ENCODE data around the gene B3GNT2. TPM values are rescaled to one million over a fixed set of nuclear protein-coding genes. Genes with fewer than 3 reads are reported as not detected.

The B3GNT2 gene
- total and polyA plus RNA-seq, 9 of the 15 experiments (the other 6 are each of a cell fraction or from before 2014, with no cell fraction given), result 6.0 to 38.9 (median 25.0) TPM

DNA sequence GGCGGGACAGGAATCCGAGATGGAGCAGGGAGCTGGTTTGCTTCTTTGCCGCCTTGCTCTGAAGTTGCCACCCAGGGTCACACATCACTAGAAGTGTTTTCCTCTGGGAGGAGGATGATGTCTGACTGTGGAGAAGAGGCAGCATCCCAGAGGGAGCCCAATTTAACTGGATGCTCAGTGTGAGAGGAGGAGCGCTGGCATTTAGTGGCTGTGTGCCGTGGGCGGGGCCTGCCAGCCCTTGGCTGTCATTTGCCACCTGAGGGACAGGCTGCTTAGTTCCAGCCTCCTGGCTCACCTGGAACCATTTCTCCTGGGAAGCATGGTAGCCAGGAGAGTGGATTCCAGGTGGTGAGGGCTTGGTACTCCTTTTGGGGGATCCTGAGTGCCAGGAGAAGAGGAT is 9.6 kb downstream of the B3GNT2 start:
- Histone ChIP-seq H4K20me1 (replicated peaks; ENCODE audit: control insufficient read depth, insufficient read depth, low read length) (peaks cover 42% of the 10 kb centered on the region), H3K36me3 (ENCODE audit: control insufficient read depth, insufficient read depth, low read length) (peaks cover 11% of the 10 kb centered on the region; the same call in 1 of the 3 replicates), H3K79me2 (ENCODE audit: control insufficient read depth, insufficient read depth, low read length) (peaks cover 100% of the 10 kb centered on the region), H3K27me3 (ENCODE audit: control insufficient read depth in 2 of 2, insufficient read depth in 2 of 2, low read length in 2 of 2) (no peaks in the 10 kb centered on the region), H3K9ac (ENCODE audit: insufficient read depth in 1 of 2, low read depth in 2 of 2, low read length in 2 of 2) (no peak overlapping the region), H3K9me1 (ENCODE audit: control insufficient read depth, insufficient read depth, low read length) (peaks cover 3% of the 10 kb centered on the region), H2AFZ (ENCODE audit: low read depth, low read length) (no peak overlapping the region), H3K9me3 (replicated peaks; ENCODE audit: control insufficient read depth, insufficient read depth, low read depth, low read length) (no peaks in the 10 kb centered on the region), H3K27ac (ENCODE audit: extremely low read depth, low read depth, low read length) (no peak overlapping the region), H3K4me2 (ENCODE audit: insufficient read depth, low read length) (no peak overlapping the region), H3K4me3 (no peak overlapping the region), H3K4me1 (replicated peaks in 1 of 2; ENCODE audit: control insufficient read depth in 2 of 2, insufficient read depth in 2 of 2, low read length in 2 of 2) (peaks cover 18 to 40% of the 10 kb centered on the region in 2 experiments; a peak in 4 of 5 replicates)
- BruUV-seq (replicated peaks), result no TSS peak
- in situ Hi-C loops (cut with MboI) (no loop called here), intact Hi-C loops (cut with micrococcal nuclease) (no loop called here)
- POLR2A ChIA-PET, result no interaction called here
- no peak for ATAC-seq
- CTCF ChIA-PET (ENCODE audit: low intra/inter-chr PET ratio), result no interaction called here
- no peak for DNase-seq (ENCODE audit: extremely low read depth in 1 of 4, low spot score in 3 of 4)
- 100% methylated on average over 6 of the region's 6 CpGs for WGBS (ENCODE audit: insufficient coverage, low coverage, missing lambda C conversion rate)
- FAIRE-seq, result no peak
- no peak for TF ChIP-seq ZC3H11A (IDR thresholded peaks at IDR 0.05; ENCODE audit: low read depth, low read length)
- no peak for TF ChIP-seq ZBTB11 (CRISPR knock-in tag; IDR thresholded peaks at IDR 0.05)
- no peak for TF ChIP-seq RREB1 (CRISPR knock-in tag; IDR thresholded peaks at IDR 0.05)
- no peak for TF ChIP-seq ZNF584 (CRISPR knock-in tag; IDR thresholded peaks at IDR 0.05; ENCODE audit: low read depth)
- TF ChIP-seq MCM5 (IDR thresholded peaks at IDR 0.05; ENCODE audit: low read depth), result no peak
- TF ChIP-seq TBP (optimal IDR thresholded peaks at IDR 0.05; ENCODE audit: low read depth, low read length), result no peak
- TF ChIP-seq KLF1 (tag; IDR thresholded peaks at IDR 0.05), result no peak
- no peak for TF ChIP-seq YBX1 (IDR thresholded peaks at IDR 0.05)
- no peak for TF ChIP-seq MXD1 (CRISPR knock-in tag; IDR thresholded peaks at IDR 0.05; ENCODE audit: borderline replicate concordance, poor library complexity, severe bottlenecking)
- no peak for TF ChIP-seq SRF (CRISPR knock-in tag; IDR thresholded peaks at IDR 0.05)
- no peak for TF ChIP-seq STAT5B (CRISPR knock-in tag; IDR thresholded peaks at IDR 0.05)

Data from K562 (cell line).